Cardiac atrium fibroblast (primary cell): ENCODE data around the gene TRIM46. TPM values are rescaled to one million over a fixed set of nuclear protein-coding genes. Genes with fewer than 3 reads are reported as not detected.

Experiments used
- total RNA-seq: library from RNA; depleted of rRNA; stranded (reverse); fragments of >200 nt; gene quantifications from 2 replicates; pipeline ENCODE4 v1.2.3, GENCODE V29; 2015

TRIM46 gene
- total RNA-seq, result 0.97 and 1.1 TPM in 2 replicates

GRCh38 chr1:155173478-155174323, at the start of gene TRIM46:
Gene TRIM46, plus strand, starts transcription at chr1:155173849. Its CDS starts 118 bp downstream, at chr1:155173967.

GRCh38 chr1:155127105-155127966, 46.3 kb upstream of the TRIM46 start, which contains the start of gene EFNA1:
Gene EFNA1, plus strand, starts transcription at chr1:155127876. Its CDS starts 102 bp downstream, at chr1:155127978.

GRCh38 chr1:155135415-155136028, 38.1 kb upstream of the TRIM46 start, which contains the start of gene SLC50A1:
Gene SLC50A1, plus strand, starts transcription at chr1:155135852. Its CDS starts 60 bp downstream, at chr1:155135912.

GRCh38 chr1:155139895-155140629, 33.6 kb upstream of the TRIM46 start, which contains the start of gene DPM3:
Gene DPM3, minus strand, starts transcription at chr1:155140531. Its CDS starts 291 bp downstream, at chr1:155140240.

GRCh38 chr1:155172732-155173477, 744 bp upstream of the TRIM46 start, which contains the start of gene KRTCAP2:
Gene KRTCAP2, minus strand, starts transcription at chr1:155173304. Its CDS starts 80 bp downstream, at chr1:155173224.

GRCh38 chr1:155207806-155208540, 34.3 kb downstream of the TRIM46 start, which contains the start of gene THBS3:
Gene THBS3, minus strand, starts transcription at chr1:155207897. Its CDS starts 21 bp downstream, at chr1:155207876.

GRCh38 chr1:155208541-155209311, 35.1 kb downstream of the TRIM46 start, which contains the start of gene MTX1:
Gene MTX1, plus strand, starts transcription at chr1:155208695. Its CDS starts 110 bp downstream, at chr1:155208805.

Other genes with a start within 250 kb of the TRIM46 start
- gene PMVK, start 237.1 kb upstream of the TRIM46 start, total RNA-seq, result 6.3 and 11.2 TPM in 2 replicates
- gene PBXIP1, start 217.8 kb upstream of the TRIM46 start, total RNA-seq, result 56.7 and 64.0 TPM in 2 replicates
- 7.8 and 10.7 TPM in 2 replicates for gene PYGO2, start 212.1 kb upstream of the TRIM46 start, total RNA-seq
- gene SHC1, start 203.1 kb upstream of the TRIM46 start, total RNA-seq, result 311 and 372 TPM in 2 replicates
- gene CKS1B, start 199.2 kb upstream of the TRIM46 start, total RNA-seq, result 22.6 and 37.6 TPM in 2 replicates
- 19.6 and 24.9 TPM in 2 replicates for gene FLAD1, start 190.5 kb upstream of the TRIM46 start, total RNA-seq
- gene LENEP, start 180.3 kb upstream of the TRIM46 start, total RNA-seq, result not detected in 2 replicates
- 13.9 and 16.8 TPM in 2 replicates for gene ZBTB7B, start 171.0 kb upstream of the TRIM46 start, total RNA-seq
- gene DCST2, start 140.1 kb upstream of the TRIM46 start, total RNA-seq, result 0.18 TPM in 1 of 2 replicates, not detected in the other
- gene DCST1, start 140.0 kb upstream of the TRIM46 start, total RNA-seq, result not detected in 2 replicates
- gene ADAM15, start 122.5 kb upstream of the TRIM46 start, total RNA-seq, result 125 and 162 TPM in 2 replicates
- 5.8 and 8.5 TPM in 2 replicates for gene EFNA4, start 110.1 kb upstream of the TRIM46 start, total RNA-seq
- gene EFNA3, start 95.0 kb upstream of the TRIM46 start, total RNA-seq, result 0.90 and 2.8 TPM in 2 replicates
- 5.8 and 12.2 TPM in 2 replicates for gene EFNA1, start 46.0 kb upstream of the TRIM46 start, total RNA-seq
- 36.6 and 43.5 TPM in 2 replicates for gene SLC50A1, start 38.0 kb upstream of the TRIM46 start, total RNA-seq
- 26.9 and 50.1 TPM in 2 replicates for gene DPM3, start 33.3 kb upstream of the TRIM46 start, total RNA-seq
- 139 and 169 TPM in 2 replicates for gene KRTCAP2, start 545 bp upstream of the TRIM46 start, total RNA-seq
- gene THBS3, start 34.0 kb downstream of the TRIM46 start, total RNA-seq, result 11.9 and 14.7 TPM in 2 replicates
- 46.0 and 73.2 TPM in 2 replicates for gene MTX1, start 34.8 kb downstream of the TRIM46 start, total RNA-seq
- 6.6 and 7.6 TPM in 2 replicates for gene ENTREP3, start 81.6 kb downstream of the TRIM46 start, total RNA-seq
- gene SCAMP3, start 88.5 kb downstream of the TRIM46 start, total RNA-seq, result 67.5 and 116 TPM in 2 replicates
- 22.2 and 25.6 TPM in 2 replicates for gene CLK2, start 99.7 kb downstream of the TRIM46 start, total RNA-seq
- gene HCN3, start 103.6 kb downstream of the TRIM46 start, total RNA-seq, result under 0.01 and 0.90 TPM in 2 replicates
- gene PKLR, start 127.6 kb downstream of the TRIM46 start, total RNA-seq, result not detected in 2 replicates
- gene FDPS, start 135.0 kb downstream of the TRIM46 start, total RNA-seq, result 160 and 262 TPM in 2 replicates
- gene RUSC1, start 147.0 kb downstream of the TRIM46 start, total RNA-seq, result 22.4 and 38.1 TPM in 2 replicates